Measurements from ENCODE around the gene ARPC5.

Gene ARPC5

DNA sequence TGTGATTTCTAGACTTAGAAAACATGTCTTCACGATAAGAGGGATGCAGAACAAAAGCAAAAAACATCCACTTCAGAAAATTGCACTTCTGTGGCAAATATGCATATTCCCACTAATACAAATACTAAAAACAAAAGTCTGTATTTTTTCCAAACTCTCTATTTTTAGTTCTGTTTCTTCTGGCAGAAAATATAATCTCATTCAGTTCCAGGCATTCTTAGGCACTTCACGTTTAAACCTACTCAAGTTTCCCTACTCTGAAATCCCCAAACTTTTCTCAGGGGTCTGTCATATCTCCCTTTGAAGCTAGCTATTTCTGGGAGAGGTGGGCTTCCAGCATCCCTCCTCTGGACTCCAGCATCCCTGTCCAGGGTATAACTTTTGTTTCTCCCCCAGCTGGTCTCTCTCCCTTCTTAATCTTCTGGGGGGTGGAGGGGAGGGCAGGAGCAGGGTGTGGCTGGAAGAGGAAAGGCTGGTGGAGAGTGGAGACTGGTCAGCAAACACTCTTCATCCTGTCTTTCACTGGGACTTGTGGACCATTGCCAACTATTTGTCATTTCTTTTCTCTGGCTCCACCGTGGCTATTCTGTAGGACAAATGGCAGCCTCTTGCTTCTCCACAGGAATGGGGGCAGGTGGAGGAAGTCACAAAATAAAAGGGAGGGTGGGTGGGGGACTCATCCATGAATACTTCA lies 25.7 kb downstream of the ARPC5 start:
- DNase-seq, result no peak

DNA sequence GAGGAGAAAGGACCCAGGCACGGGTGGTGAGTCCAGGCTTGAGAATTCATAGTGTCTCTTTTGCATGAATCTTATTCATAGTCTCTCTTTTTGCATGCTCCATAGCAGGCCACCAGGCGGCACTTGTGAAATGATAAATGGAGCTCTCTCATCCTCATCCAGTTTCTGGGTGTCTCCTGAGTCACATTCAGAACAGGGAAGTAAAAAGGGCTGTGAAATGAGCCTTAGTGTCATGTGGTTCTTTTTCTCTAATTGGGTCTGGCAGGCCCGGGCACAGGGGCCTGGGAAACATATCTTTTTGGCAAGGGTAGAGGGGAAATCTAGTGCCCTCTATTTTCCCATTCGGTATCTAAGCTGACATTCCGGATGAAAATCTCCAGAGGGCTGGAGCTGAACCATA lies 26.3 kb downstream of the ARPC5 start:
- DNase-seq, result no peak

DNA sequence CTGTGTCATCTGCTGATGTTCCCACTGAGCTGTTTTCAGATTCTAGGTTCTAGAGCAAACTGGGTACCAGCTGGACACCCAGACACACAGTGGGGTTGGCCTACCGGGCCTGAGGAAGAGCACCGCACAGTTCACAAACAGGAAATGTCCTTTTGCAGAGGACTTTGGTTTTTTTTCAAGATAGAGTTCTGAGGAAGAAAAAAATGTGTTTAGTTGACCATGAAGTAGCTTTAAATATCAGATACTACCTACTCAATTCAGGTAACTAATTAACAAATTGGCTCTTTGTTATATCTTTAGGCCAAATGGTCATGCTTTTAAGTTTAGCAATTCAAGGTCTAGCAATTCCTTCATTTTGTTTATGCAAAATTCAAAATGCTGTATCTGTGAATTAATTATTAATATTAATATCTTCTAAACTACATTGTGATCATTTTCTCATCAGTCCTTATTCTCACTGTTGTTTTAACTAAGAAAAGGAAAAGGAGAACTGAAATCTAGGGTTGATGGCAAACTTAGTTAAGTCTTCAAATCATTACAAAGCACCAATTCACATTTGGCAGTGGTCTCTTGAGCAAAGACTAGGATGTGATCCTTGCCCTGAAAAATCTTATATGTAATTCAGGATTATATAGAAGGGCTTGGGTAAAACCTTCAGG lies 28.1 kb downstream of the ARPC5 start:
- DNase-seq, result no peak

DNA sequence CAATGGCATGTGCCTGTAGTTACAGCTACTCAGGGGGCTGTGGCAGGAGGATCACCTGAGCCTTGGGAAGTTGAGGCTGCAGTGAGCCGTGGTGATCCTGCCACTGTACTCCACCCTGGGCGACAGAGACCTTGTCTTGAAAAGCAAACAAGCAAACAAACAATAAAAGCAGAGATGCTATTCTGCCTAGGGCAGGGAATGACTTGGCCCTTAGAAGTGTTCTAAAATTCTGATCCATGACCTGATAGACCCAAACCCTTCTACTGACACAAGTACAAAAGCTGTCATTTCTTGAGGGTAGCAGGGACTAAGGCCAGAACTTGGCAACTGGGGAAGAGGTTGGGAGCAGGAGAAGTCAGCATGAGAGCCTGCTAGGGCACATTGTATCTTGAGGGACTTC lies 29.7 kb downstream of the ARPC5 start:
- DNase-seq, result no peak

DNA sequence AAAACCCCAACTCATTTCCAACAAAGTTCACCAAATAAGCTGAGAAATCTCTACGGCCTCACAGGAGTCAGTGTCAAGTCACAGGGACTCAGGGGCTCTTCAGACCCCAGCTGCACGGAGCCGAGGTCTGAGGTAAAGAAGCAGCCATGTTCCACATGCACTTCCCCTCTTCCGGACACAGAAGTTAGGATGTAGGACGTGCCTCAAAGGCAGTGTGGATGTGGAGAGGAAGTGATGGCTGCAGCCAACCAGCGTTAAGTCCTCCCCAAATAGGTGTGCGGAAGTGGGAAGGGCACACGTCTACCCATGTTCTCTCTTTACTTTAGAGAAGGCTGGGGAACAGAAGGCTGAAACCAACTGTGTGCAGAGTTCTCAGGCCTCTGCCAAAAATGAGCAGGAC lies 30.8 kb downstream of the ARPC5 start:
- no peak for DNase-seq

DNA sequence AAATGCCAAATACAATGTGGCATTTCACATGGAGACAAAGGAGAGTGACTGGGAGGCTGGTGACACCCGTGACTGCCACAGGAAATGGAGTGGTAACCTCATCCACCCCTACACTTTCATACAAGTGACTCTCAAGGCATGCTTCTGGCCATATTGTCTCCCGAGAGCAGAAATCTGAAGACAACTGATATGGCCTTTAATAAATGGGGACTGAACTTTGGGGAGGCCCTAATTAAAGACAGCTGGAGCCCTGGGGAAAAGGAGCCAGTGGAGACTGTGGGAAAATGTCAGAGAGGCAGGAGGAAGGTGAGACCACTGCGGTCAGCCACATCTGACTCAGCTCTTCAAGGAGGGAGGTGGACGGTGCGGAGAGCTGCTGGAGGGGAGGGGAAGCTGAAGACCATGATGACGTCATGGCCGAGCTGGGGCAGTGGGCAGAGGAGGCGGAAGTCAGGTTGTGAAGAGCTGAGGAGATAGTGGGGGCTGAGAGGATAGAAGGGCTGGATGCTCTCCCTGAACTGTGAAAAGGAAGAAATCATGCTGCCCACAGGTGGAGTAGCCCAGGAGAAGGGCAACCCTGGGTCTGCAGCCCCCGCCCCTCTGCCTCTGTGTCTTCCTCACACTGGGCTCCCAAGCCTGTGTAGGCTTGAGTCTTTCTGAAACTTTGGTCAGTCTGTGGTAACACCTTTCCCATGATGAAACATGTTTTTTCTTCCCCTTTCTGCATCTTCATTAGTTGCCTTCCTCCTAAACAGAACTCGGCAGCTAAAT lies 31.4 kb downstream of the ARPC5 start:
- no peak for DNase-seq

DNA sequence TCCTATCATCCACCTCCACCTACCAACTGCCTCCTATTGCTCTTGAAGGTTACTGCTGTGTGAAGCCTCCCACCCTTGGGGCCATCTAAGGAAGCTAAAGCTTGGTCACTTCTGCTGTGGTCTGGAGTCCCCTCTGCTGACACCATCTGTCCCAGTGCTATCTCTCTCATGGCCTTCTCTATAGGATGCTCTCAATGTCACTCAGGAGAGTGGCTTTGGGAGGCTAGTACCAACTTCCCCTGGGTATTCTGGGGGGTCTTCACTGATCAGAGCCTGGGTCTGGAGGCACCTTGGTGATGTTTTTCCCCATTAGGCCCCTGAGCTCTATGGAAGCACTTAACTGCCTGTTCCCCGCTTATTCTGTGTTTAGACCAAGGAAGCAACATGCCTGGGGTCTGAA lies 33.1 kb downstream of the ARPC5 start:
- no peak for DNase-seq

DNA sequence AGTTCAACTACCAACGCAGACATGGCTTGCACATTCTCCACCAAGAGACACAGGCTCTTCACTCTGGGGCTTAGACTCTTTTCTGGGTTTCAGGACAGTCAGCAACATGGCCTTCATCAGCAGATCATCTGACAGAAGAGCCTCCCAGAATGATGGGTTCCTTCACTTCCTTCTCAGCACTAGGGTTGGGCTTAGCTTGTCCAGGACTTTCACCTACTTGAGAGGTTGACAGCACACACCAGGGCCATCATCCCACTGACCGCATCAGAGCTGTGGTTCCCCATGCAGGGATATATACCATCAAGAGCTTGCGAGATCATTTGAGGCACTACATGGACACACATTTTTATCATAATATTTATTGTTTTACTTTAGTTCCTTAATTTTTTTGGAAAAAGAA lies 34.9 kb downstream of the ARPC5 start:
- DNase-seq, result no peak

DNA sequence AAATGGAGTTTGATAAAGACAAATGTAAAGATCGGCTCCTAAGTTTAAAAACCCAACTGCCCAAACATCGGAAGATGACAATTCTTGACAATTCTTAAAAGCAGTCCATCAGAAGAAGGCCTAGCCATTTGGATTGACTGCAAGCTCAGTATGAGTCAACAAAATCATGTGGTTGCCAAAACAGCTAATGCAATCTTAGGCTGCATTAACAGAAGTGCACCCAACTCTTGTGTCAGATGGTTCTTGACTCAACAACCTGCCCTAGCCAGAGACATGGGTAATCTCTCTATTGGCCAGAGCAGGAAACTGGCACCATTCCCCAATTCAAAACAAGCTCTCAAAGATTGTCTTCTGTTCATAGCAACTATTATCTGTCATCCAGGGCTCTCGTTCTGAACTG lies 35.4 kb downstream of the ARPC5 start:
- DNase-seq, result no peak

DNA sequence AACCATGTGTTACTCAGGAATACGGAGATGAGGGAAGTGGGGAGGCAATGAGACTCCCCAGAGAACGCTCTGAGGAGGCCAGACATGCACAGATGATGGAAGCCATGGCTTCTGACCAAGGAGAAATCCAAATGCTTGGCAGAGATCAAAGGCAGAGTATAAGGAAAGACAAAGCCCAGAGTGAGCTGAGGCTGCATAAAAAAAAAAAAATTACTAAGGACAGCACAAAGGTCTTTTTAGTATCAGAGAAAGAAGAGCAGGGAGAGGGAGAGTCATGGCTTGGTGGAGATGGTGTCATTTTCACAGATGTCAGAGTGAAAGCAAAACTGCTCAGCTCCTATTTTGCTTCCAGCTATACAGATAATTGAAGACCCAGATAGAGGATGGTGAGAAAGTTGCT lies 37.2 kb downstream of the ARPC5 start:
- no peak for DNase-seq

DNA sequence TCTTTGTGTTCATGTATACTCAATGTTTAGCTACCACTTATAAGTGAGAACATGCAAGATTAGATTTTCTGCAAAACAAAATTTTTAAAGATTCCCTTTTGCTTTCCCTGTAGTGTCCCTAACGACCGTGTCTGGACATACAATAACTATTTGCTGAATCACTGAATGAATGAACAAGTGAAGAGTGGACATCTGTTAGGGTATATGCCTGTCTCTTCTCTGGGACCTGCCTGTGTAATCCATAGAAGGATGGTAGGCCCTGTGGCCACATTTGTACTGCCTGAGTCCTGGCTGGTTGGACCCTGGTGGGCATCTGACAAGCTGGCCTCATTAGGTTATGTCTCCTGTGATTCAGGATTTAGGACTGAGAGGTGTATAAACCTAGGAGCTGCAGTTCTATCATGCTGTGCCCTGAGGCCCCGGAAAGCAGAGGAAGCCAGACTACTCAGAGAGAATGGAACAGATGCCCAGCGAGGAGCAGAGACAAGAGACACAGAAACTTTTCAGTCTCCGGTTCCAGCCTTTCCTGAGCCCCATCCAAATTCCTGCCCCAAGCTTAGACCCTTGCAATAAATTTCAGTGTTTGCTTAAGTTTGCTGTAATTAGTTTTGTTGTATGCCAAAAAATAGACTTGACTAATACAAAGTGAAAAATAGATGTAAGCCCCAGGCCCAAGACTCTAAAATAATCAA lies 37.8 kb downstream of the ARPC5 start:
- DNase-seq, result no peak

DNA sequence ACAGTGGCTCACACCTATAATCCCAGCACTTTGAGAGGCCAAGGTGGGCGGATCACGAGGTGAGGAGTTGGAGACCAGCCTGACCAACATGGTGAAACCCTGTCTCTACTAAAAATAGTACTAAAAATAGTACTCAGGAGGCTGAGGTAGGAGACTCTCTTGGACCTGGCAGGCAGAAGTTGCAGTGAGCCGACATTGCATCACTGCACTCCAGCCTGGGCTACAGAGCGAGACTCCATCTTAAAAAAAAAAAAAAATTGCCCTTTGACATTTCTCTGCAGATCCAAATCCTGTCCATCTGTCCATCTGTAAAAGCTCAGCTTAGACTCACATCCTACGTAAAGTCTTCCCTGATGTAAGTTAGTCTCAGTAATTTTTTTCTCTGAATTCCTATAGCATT lies 39.1 kb downstream of the ARPC5 start:
- no peak for DNase-seq

DNA sequence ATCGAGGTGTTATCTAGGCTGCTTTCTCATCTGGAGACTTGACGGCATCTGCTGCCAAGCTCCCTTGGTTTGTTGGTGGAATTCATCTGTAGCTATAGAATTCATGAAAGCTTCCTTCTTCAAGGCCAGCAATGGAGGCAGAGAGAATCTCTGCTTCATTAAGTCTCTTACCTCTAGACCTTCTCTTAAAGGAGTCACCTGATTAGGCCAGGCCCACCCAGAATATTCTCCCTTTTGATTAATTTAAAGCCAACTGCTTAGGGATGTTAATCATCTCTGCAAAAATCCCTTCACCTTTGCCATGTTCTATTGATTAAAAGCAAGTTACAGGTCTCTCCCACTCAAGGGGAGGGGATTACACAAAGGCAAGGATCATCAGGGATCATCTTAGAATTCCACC lies 40.0 kb downstream of the ARPC5 start:
- no peak for DNase-seq

DNA sequence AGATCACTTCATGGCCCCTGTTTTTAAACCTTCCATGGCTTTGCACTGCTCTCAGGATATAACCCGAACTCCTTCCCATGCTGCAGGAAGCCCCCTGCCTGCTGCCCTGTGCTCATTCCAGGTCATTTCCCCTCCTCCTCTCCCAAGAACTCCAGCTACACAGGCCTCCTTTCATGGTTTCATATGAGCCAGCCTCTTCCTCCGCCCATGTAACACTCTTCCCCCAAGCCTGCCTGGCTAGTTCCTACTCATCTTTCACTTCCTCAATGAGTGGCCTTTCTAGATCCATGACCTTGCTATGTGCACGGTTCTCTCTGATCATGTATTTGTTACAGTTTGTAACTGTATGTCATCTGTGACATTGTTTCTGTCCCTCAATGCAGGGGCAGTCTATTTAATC lies 42.2 kb downstream of the ARPC5 start:
- DNase-seq, result no peak

DNA sequence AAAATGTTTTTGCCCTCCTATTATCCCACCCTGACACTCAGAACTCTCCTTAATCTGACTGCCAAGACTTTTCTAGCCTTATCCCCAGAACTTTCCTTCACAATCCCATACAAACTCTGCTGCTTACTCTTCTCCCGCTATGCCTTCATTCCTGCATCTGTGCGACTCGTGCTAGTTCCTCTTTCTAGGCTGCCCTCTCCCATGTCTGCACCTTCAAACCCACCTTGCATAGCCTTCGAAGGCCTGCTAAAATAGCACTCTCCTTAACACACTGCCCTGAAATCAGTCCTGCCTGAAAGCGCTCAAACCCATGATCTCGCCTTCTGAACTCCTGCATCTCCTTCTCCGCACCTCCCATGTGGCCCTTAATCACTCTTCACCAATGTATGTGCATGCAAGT lies 42.9 kb downstream of the ARPC5 start:
- DNase-seq, result no peak

DNA sequence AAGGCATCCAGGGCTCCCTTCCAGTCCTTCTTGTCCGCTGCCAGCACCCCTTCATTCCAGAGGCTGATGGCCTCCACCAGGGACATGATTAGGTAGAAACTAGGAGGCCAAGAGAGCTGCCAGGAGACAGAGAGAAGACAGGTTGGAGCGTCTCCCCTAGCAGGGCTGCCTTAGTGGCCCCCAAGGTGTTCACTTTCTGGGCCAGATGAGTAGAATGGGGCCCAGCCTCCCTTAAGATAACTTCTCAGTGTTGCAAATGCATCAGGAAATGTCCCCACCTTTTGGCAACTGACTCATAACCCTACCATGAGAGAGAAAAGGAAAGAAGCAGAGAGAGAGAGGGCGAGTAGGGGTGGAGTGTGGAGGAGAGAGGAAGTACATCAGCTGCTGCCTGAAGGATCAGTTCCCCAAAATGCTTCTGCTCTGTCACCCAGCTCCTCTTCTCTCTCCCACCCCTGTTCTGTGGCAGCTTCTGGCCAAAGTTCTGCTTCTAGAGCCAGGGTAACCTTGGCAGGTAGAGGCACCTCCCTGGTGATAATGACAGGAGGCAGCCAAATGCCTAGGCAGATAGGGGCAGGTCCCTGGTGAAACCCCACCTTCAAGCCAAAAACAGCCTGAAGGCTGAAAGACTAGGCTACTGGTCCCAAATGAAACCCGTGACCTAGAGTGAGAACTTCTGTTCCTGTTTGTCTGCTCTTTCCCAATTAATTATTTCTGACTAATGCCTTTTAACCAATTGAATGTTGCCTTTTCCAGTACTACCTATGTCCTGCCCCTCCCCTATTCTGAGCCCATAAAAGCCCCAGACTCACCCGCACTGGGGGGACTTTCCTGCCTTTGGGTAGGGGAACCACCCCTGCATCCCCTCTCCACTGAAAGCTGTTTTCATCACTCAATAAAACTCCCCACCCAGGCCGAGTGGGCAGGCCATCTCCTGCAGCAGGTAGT lies 45.1 kb downstream of the ARPC5 start, which contains the start of gene NCF2:
Gene NCF2 (minus strand): TSS at position 216 of the 948 bp plus-strand sequence. CDS start 130 bp downstream, at position 86.
- DNase-seq, result no peak

DNA sequence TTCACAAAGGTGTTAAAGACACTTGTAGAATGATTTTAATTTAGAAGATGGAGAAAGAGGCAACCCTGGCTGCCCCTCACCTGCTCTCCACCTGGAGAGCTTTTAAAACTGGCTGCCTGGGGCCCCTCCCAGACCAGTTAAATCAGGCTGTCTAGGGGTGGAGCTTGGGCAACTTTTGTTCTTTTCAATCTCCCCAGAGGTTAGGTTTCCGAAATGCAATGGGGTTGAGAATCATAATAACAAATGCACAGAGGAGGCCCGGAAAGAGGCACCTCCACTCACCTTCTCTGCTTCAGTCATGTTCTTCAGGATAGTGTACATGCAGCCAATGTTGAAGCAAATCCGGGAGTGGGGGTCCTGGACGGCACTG lies 45.7 kb downstream of the ARPC5 start:
- DNase-seq, result no peak

DNA sequence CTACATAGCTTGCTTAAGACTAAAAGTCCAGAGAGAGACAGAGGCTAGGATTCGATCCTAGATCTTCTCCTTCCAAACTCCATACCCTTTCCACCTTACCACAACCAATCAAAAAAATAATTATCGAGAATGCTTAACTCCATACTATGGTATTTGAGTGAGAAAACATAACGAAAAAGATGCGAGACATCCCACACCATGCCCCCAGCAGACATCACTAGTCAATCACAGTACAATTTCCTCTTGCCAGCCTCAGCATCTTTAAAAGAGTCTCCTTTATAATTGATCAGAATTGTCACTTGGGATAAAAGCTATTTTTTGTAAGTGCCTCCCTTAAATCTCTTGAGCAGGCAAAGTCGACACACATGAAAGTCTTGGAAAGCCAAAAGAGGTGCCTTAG lies 46.2 kb downstream of the ARPC5 start:
- no peak for DNase-seq

DNA sequence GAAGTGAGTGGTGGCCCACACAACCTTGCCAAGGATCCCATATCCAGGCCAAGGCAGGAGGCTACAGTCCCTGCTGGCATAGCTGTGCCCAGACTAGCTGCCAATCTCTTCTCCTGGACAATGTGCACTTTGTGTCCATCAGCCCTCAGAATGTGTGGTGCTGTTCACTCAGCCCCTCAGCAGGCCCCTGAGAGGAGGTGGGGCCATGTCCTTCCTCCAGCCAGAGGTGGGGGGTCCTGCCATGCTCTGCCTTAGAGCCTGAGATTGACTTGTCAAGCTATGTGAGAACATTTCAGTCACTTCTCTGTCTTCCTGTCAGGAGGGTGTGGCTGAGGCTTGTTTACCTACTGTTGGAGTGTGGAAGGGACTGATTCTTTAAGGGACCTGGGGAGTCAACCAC lies 46.8 kb downstream of the ARPC5 start:
- DNase-seq, result no peak

DNA sequence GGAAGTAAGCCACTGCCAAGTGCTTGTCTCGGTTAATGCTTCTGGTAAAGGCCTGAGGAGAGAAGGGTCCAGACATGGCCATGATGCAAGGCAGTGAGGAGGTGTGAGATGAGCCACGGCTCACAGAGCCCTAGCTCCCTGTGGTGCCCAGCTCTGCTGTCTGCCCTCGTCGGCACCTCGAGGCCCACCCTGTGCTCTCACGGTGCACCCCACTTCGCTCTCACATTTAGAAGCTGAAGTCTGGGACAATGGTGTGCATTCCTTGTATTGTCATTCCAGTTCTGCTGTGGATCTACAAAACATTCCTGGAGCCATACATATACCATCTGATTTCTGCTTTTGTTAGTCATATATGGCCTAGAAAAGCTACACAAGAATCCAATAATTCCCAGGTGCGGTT lies 48.7 kb downstream of the ARPC5 start:
- no peak for DNase-seq

DNA sequence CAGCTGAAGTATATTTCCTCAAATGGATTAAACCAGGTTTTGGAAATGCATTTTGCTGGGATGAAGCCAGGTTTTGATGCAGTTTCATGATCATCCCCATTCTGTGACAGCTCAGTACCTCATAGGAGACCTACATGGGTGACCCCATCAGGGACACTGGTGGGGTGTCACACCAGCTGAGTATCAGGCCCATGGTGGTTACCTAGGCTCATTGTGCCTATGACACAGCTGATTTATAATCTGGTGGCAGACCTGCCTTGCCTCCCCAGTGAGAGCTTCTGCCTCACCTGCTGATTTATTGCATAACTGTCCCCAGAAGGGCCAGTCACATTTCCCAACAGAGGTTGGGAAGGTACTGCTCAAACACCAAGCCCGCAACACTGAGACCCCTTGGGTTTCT lies 49.1 kb downstream of the ARPC5 start:
- DNase-seq, result no peak

DNA sequence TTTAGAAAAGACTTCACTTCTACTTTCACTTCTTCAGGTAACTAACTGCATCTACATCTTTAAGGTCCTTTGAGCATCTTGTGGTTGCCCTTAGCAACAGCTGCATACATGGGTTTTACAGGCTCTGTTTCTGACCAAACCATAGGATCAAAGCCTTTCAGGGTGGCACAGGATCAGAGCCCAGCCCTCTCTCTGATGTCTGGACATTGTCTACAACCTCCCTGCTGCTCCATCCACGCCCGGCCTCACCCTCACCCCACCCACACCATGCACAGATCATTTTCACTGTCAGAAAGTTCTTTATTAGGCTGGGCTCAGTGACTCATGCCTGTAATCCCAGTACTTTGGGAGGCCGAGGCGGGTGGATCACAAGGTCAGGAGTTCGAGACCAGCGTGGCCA lies 50.5 kb downstream of the ARPC5 start:
- no peak for DNase-seq
